ENCODE data around the gene TMPRSS12. TPM values are rescaled to one million over a fixed set of nuclear protein-coding genes. Genes with fewer than 3 reads are reported as not detected.

Gene TMPRSS12
- total and polyA plus RNA-seq, 9 of the 15 experiments (the other 6 are each of a cell fraction or from before 2014, with no cell fraction given) = 0.04 TPM; not detected in 8

- TF ChIP-seq, protein P1, sequence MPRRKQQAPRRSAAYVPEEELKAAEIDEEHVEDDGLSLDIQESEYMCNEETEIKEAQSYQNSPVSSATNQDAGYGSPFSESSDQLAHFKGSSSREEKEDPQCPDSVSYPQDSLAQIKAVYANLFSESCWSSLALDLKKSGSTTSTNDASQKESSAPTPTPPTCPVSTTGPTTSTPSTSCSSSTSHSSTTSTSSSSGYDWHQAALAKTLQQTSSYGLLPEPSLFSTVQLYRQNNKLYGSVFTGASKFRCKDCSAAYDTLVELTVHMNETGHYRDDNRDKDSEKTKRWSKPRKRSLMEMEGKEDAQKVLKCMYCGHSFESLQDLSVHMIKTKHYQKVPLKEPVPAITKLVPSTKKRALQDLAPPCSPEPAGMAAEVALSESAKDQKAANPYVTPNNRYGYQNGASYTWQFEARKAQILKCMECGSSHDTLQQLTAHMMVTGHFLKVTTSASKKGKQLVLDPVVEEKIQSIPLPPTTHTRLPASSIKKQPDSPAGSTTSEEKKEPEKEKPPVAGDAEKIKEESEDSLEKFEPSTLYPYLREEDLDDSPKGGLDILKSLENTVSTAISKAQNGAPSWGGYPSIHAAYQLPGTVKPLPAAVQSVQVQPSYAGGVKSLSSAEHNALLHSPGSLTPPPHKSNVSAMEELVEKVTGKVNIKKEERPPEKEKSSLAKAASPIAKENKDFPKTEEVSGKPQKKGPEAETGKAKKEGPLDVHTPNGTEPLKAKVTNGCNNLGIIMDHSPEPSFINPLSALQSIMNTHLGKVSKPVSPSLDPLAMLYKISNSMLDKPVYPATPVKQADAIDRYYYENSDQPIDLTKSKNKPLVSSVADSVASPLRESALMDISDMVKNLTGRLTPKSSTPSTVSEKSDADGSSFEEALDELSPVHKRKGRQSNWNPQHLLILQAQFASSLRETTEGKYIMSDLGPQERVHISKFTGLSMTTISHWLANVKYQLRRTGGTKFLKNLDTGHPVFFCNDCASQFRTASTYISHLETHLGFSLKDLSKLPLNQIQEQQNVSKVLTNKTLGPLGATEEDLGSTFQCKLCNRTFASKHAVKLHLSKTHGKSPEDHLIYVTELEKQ (CRISPR knock-in tag; IDR thresholded peaks at IDR 0.05) = no peak
- no peak for TF ChIP-seq PCBP1 (IDR thresholded peaks at IDR 0.05; ENCODE audit: low read depth, low read length, poor library complexity, severe bottlenecking)
- no peak for TF ChIP-seq E2F5 (CRISPR knock-in tag; IDR thresholded peaks at IDR 0.05)
- no peak for TF ChIP-seq SMARCB1 (IDR thresholded peaks at IDR 0.05; ENCODE audit: insufficient read length, low read depth)
- peak; percentile 9; the same call in 1 of the 2 replicates for TF ChIP-seq RBFOX2 (IDR thresholded peaks at IDR 0.05; ENCODE audit: low read depth, low read length)
- TF ChIP-seq NR0B1 (IDR thresholded peaks at IDR 0.05; ENCODE audit: partially characterized antibody) = no peak
- no peak for TF ChIP-seq JUND (IDR thresholded peaks at IDR 0.05; ENCODE audit: borderline replicate concordance, low read depth, low read length)
- TF ChIP-seq JUND (tag; IDR thresholded peaks at IDR 0.05; ENCODE audit: borderline replicate concordance, low read depth, low read length) = no peak
- TF ChIP-seq, protein P2, sequence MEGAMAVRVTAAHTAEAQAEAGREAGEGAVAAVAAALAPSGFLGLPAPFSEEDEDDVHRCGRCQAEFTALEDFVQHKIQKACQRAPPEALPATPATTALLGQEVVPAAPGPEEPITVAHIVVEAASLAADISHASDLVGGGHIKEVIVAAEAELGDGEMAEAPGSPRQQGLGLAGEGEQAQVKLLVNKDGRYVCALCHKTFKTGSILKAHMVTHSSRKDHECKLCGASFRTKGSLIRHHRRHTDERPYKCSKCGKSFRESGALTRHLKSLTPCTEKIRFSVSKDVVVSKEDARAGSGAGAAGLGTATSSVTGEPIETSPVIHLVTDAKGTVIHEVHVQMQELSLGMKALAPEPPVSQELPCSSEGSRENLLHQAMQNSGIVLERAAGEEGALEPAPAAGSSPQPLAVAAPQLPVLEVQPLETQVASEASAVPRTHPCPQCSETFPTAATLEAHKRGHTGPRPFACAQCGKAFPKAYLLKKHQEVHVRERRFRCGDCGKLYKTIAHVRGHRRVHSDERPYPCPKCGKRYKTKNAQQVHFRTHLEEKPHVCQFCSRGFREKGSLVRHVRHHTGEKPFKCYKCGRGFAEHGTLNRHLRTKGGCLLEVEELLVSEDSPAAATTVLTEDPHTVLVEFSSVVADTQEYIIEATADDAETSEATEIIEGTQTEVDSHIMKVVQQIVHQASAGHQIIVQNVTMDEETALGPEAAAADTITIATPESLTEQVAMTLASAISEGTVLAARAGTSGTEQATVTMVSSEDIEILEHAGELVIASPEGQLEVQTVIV (CRISPR knock-in tag; IDR thresholded peaks at IDR 0.05; ENCODE audit: borderline replicate concordance) = no peak
These were observed 82.6 kb downstream of the TMPRSS12 start (continued) for GRCh38 chr12:50925342-50925651.
